NCI-H82 (cell line): Measurements from ENCODE around the gene SGCD.
A peak's percentile ranks its signal among the peaks of the same experiment; 100 is the strongest.

ENCODE experiments used
- DNase-seq: peaks from one replicate; lab custom pipeline; 2025; lab: John Stamatoyannopoulos, UW

SGCD gene

DNA sequence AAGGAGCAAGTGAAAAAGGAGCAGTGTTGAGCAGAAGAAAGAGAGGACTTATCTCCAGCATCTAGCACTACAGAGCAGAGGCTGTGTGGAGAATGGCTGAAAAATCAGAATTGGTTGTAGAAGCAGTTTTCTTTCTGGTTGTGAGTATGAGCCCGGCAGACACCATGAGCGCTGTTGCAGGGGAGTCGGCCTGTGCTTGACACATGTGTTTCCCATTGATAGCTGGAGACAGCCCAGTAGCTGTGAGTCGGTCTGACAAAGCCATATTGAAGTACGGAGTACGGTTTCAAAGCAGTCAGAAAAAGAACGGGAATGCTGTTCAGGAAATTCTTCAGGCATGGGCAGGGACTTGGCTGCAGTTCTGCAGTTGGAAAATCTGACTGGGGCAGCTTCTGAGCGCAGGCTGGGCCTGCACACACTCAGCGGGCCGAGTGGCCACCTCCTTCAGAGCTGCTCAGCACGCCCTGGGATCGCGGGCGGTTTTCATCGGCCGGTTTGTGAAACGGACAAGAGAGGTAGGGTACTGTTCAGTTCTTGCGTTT, at the start of gene SGCD:
Gene SGCD (plus strand): TSS at position 447 of the 542 bp plus-strand sequence.
- DNase-seq, result peak; percentile 86

DNA sequence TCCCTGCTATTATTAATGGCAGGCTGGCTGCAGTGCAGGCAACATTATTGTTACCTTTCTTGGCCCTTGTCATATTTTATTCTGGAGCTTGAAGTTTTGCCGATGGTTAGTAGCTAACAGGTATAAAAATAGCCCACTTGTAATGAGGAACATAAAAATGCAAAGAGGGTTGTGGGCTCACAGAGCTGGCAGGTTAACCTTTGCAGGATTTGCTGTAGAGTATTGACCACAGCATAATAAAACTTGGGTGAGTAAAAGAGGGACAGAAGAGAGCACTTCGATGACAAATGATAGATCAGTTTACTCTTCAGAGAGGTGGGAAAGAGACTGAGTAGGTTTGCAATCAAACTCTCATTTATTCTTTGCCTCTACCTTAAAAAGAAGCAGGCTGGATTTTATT, 49.7 kb upstream of the SGCD start:
- DNase-seq, result no peak

DNA sequence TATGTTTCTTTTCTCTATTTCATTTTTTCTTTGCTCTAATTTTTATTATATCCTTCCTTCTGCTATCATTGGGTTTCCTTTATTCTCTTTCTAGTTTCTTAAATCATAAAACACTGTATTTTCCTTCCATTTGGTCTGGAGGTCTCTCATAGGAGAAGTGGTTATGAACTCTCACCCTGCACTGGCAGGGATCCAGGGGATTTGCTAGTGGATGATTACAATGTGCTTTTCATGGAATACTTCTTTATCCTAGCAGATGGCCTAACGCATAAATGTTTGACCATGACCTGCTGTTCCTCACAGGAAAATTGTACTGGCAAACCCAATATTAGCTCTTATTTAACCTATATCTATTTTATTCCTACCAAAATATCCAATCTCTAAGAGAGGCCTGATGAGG, 31.5 kb upstream of the SGCD start:
- DNase-seq, result peak; percentile 80

DNA sequence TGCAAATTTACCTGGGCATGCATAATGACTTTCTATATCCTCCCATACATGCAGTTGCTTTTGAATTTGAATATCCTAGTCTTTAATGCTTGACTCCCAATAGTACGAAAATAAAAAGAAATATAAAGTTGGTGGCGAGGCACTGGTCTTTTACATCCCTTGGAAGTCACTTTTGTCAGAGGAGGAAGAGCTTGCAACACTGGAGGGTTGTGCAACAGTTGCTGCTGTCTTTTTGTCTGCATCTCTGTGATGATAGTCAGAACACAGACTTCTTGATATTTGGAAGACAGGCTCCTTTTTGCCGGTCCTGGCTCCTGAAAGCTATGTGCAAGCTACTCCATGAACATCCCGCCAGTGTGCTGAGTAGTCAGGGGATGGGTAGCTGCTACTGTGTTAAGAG, 16.8 kb upstream of the SGCD start:
- no peak for DNase-seq

DNA sequence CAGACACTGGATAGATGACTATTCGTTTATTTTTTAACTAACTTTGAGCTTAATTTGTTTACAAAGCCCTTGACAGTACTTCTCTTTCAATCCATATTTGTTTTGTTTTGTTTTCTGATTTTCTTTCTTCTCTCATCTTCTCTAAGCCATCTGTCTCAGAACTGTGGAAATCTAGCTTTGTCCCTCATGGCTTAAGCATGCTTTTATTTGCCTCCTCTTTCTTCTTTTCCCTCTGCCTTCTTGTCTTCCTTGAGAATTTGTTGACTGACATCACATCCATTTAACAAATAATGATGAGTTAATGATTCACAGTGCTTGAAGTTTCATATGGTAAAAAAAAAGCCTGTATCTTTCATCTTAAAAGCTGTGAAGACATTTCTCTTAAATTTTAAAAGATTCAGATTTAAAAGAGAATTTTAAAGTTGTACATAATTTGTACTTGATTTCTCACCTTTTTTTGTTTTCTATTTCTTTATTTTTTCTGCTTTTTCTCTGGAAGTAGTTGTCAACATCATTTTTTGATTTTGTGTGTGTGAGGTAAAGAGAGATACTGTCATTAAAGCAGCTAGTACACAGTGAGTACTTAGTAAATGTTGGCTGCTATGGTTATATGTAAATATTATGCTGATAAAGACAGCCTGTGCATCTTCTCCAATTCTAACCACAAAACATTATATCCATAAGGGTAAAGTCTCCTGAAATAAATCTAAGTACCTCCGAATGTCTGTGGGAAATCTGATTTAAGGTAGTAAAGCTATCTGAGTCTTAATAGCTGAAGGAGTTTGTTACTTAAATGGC, 13.9 kb upstream of the SGCD start:
- DNase-seq, result peak; percentile 23

DNA sequence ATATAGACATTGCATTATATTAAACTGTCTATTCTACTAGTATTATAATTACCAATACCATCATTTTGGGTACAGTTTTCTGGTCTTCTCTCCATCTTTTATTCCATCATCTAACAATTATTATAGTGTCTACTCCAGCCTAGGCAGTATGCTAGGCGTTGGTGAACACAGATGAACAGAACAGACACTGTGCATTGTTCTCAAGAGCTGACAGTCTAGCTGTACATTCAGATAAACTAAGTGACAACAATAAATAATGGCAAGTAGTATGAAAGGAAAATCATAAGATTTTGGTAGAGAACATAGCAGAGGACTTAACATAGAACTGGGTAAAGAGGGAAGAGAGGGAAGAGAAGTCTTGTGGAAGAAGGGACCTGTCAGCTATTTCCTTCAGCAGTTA, 12.5 kb upstream of the SGCD start:
- no peak for DNase-seq

DNA sequence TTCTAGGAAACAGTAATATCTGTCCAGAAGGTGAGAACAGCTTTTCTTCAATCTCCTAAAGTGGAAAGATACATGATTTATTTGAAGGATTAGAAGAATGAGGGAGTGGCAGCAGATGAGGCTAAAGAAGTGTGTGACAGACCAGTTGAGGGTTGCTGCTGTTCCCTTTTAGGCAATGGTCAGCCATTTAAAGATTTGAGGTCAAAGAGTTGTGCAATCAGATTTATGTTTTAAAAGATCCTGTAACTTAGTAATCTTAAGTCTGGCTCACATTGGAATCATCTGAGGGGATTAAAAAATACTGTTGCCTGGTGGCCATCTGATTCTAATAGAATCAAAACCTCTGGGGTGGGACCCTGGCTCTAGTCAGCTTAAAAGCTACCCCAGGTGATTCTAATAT, 4.3 kb upstream of the SGCD start:
- DNase-seq, result peak; percentile 82

DNA sequence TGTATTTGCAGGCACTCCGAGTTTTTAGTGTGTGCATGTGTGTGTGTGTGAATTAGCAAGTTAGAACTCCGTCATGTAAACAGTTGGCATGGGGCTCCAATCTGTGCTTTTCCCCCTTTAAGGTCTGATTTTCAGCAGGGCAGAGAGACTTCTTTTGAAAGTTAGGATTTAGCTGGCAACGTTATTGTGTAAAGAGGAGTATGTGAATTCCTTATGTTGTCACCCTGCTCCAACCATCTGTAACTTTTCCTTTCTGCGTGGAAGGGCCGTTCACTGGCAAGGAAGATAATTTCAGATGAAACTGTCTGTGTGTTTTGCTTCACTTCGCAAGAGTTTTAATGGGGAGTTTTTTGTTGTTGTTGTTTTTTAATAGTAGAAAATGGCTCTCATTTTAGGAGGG, 332 bp downstream of the SGCD start:
- no peak for DNase-seq

DNA sequence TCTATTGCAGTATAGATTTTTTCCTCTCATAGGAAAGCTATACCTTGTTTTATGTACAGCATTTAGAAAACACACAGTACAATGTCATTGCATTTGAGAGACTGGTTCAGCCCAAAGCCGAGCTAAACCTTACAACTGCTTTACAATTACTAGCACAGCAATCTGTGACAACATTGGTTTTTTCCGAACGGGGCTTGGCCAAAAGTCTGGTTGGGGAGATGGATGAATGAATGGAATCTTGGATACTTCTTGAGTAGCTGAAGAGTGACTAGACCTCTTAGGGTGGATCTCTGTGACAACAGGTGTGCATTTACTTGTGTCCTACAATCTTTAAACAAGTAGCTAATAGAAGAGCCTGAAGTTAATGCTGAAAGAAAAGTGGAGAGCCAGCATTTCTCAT, 1.2 kb downstream of the SGCD start:
- DNase-seq, result peak; percentile 32

DNA sequence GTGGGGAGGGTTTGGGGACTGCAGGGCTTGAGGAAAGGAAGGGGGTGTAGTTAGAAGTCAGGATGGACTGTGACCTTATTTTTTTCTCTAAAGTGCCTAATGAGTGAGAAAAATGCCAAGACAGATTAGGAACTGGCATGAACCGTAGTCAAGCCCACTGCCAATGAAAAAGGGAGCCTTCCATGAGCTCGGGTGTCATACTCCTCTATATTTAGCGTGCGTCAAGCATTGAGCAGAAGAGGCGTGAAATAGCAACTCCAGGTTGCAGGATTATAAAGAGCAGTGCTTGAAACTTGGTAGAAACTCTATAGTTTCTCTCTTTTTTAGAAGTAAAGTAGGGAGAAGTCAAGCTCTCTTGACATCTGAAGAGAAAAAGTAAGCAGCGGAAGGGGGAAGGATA, 1.8 kb downstream of the SGCD start:
- DNase-seq, result no peak

DNA sequence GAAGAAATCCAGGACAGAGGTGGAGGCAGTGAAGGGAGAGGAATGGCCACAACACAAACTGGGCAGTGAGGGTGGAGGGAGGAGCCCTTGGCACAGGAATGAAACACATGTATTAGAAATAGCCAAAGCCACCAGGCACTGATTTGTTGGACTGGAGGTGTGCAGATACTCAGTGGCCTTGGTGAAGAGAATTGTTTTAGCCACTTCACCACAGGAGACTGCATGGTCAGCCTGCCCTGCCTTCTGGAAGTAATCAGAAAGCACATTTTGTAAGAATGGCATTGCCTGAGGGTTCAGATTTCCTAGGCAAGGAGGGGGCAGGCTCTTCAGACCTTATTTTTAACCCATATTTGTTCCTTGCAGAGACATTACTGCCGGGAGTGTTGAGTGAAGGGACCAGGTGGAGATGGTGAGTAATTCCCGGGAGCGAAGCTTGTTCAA, 2.2 kb downstream of the SGCD start:
- no peak for DNase-seq

DNA sequence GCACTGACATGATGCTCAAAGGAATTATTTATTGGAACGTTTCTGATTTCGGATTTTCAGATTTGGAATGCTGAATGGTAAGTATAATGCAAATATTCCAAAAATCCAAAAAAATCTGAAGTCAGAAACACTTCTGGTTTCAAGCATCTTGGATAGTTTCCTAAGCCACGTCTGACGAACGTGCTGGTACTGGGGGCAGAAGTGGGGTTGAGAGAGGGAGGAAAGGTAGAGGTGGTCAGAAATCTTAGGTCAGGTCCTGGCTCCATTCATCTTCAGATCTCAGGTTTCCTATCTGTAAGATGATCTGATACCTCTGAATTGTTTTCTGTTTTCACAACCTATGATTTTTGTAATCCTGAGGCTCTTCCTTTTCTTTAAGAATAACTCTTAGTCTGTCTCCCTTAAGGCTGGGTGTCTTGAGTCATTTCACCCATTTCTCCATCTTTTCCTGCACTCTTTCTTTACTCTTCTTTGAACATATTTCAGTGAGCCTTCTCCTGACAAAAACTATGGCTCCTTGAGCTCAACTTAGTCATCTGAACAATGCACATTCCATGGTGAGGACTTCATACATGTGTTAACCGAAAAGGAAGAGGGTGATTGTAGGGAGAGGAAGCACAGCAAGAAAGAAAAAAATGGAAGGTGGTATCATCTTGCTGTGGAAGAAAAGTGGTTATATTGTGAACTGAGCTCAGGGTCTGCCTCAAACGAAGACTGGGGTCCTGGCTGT, 3.3 kb downstream of the SGCD start:
- no peak for DNase-seq

DNA sequence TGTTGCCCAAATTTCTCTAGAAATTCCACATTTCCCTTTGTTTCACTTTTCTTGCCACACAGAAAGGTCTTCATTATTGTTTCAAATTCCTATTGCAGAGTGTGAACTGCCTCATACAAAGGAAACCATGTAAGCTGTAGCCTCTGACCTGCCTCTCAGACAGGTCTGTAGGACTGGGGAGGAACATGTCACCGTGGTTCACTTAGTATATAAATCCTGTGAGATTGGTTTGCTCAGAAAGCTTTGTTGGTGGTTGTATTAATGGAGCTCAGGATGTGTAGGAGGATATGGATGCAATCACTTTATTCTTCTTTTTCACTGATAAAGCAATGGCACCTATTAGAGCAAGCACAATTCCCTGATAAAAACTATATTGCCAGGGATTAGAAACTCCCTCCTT, 4.2 kb downstream of the SGCD start:
- DNase-seq, result no peak

DNA sequence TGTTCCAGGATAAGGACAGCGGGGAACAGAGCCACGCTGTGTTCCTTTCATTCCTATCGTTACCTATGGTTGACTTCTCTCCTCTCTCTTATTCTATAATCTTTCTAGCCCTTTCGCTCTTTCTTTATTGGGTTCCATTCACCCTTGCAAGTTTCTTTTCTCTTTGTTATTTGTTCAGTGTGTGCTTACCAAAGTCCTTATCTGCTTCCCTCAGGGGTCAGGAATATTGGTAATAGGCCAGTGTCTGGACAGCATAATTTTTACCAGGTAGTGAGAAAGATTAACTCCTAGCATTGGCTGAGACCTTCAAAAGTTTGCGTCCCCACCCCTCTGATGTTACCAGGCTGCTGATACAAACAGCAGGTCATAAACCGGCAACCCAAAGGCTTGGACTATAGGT, 4.9 kb downstream of the SGCD start:
- DNase-seq, result no peak

DNA sequence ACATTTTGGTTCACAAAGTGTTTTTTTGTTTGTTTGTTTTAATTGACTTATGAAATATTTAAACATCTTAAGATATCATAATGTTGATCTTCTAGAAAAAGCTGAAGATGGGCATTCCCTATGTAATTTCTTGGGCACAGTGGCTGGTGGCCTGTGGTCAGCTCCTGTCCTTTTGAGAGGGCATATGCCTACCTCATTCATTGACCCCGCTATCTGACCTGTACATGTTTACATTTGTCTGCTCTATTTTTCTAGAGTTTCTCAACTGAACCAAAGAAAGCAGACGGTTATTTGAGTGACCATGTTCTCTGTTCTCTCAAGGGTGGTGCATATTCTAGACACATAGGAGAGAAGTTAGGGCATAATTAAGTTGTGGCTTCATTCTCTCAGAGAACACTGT, 5.3 kb downstream of the SGCD start:
- no peak for DNase-seq

DNA sequence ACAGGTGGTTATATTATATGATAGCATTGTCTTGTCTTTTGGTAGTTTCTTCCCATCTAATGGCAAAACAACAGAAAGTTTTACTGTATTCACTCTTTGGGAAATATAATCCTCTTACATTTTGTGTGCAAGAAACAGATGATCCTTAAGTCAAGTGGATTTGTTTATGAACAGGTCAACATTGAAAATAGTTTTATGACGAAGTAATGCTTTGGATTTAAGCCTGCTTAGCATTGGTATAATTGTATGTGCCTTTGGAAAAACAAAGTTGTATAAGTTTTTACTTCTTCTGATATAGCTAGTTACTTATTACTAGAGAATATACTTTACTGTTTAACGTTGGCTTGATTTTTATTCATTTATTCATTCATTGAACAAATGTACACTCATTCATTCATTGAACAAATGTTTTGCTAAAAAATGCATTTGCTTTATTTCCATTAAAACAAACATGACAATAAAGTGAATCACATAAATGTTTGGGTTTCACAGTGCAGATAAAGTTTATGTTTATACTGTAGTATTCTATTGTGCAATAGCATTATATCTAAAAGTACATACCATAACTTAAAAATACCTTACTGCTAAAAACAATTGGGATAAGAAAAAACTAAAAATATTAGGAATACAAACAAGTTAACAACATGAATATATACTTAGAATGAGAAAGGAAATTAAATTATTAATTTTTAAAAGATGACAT, 12.3 kb downstream of the SGCD start:
- no peak for DNase-seq

DNA sequence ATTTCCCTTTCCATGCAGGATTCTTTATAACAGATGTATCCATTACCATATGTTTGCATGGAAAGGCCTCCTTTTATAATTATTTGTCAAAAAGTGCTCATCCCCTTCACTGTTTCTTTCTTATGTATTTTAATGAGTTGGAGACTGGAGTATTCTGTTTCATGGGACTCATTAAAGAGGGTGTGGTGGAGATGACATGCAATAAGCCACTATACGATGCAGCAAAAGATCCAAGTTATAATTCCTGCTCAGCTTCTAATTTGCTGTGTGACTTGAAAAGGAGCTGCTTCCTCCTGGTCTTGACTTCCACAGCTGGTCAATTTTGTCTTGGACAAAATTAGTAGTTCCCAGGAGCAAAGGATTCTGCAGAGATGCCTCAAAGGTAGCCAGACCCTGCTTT, 13.9 kb downstream of the SGCD start:
- DNase-seq, result no peak

DNA sequence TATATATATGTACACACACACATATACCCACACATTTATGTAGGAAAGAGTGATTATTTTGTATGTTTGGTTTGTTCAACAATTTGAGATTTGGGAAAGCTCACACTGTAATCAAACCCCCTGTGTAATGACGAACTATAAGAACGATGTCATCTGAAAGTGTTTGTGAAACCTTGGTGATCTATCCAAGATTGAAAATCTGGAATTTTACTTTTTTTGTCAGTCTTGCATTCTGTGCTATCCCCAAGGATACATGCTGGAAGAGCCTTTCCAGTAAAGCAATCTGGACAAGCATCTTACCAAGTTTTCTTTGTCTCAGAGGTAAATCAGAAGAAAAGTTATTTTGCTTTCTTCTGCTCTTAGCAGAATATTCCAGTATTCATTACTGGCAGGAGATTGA, 23.3 kb downstream of the SGCD start:
- DNase-seq, result no peak

DNA sequence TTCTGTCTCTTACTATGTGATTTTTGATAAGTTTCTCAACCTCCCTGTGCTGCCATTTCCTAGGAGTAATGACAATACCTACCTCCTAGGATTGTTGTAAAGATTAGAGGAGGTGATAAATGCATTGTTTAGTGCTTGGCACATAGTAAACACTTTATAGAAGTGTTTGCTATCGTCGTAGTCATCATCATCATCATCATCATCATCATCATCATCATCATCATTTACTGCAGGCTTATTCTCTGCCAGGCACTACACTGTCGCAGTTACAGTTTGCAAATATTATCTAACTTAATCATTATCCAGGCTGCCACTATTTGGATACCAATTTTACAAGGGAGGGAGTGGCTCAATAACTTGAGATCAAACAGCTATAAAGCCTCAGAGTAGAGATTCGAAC, 24.5 kb downstream of the SGCD start:
- no peak for DNase-seq

DNA sequence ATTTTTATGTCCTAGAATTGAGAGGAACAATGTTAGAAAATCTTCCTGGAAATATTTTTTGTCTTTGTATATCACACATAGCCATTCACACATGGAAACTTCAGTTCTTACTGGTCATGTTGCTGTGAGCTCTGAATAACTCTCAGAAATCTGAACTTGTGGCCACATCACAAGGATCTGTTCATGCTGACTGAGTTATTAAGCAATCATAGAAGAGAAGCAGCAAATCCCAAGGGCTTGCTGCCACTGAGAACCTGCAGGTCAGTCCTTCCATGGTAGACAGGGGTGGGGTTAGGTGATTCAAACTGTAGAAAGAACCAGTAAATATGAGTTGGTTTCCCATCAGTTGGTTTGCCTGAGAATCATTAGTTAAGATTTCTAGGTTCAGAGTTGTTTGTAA, 27.6 kb downstream of the SGCD start:
- no peak for DNase-seq

DNA sequence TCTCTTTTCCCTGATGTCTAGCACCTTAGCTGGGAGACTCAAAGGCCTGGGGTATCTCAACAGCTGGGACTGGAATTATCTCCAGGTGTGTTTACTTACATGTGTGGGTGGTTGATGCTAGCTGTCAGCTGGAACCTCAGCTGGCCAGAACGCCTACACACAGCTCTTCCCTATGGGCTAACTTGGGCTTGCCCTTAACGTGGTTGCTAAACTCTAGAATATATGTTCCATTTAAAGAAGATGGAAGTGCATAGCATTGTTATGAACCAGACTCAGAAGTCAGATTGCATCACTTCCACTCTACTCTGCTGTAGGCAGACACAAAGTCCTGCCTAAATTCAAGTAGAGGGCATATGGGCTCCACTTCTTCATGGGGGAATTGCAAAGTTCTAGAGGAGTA, 29.3 kb downstream of the SGCD start:
- DNase-seq, result peak; percentile 46

DNA sequence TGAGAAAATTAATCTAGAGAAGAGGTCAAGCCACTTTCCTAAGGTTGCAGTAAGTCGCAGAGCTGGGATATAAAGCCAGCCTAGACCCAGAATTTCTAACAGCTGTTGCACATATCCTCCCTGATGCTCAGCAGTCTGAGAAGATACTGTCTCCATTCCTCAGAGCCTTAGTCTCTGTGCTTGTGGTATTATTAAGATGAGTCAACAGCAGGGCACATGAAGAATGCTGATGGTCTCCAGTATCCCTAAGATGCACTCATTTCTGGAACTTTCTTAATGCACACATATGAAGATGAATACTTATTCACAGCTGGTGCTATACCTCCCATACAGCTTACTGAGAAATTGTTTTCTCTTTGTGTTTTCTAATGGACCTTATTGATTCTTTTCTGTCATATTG, 32.5 kb downstream of the SGCD start:
- DNase-seq, result peak; percentile 75
